Measurements from ENCODE around the gene ZDHHC14.

The ZDHHC14 gene

GRCh38 chr6:157361886-157362285 lies 19.1 kb upstream of the ZDHHC14 start (continued):
- TF ChIP-seq PATZ1 (CRISPR knock-in tag; IDR thresholded peaks at IDR 0.05; ENCODE audit: borderline replicate concordance) (no peak), POU6F1 (CRISPR knock-in tag; IDR thresholded peaks at IDR 0.05; ENCODE audit: borderline replicate concordance, low read depth) (no peak)

GRCh38 chr6:157364705-157365104 lies 16.3 kb upstream of the ZDHHC14 start:
- no peak for TF ChIP-seq ARNTL (CRISPR knock-in tag; IDR thresholded peaks at IDR 0.05; ENCODE audit: borderline replicate concordance, low read depth)
- ATAC-seq, result no peak

GRCh38 chr6:157366648-157367047 lies 14.3 kb upstream of the ZDHHC14 start:
- ATAC-seq, result no peak

GRCh38 chr6:157368359-157369049 lies 12.5 kb upstream of the ZDHHC14 start:
- no peak for ATAC-seq
- no peak for TF ChIP-seq ZNF70 (CRISPR knock-in tag; IDR thresholded peaks at IDR 0.05)
- TF ChIP-seq CSDC2 (CRISPR knock-in tag; IDR thresholded peaks at IDR 0.05), result no peak
- no peak for TF ChIP-seq TCF4 (CRISPR knock-in tag; IDR thresholded peaks at IDR 0.05; ENCODE audit: borderline replicate concordance)
- no peak for TF ChIP-seq ESRRG (CRISPR knock-in tag; IDR thresholded peaks at IDR 0.05)
- no peak for TF ChIP-seq RARB (CRISPR knock-in tag; IDR thresholded peaks at IDR 0.05)
- TF ChIP-seq ISL1 (CRISPR knock-in tag; IDR thresholded peaks at IDR 0.05), result no peak
- TF ChIP-seq ZNF565 (CRISPR knock-in tag; conservative IDR thresholded peaks at IDR 0.05; ENCODE audit: low read depth), result no peak
- TF ChIP-seq CREB5 (CRISPR knock-in tag; IDR thresholded peaks at IDR 0.05; ENCODE audit: low read depth), result no peak
- TF ChIP-seq OSR1 (CRISPR knock-in tag; IDR thresholded peaks at IDR 0.05), result no peak
- TF ChIP-seq GLIS3 (CRISPR knock-in tag; IDR thresholded peaks at IDR 0.05), result no peak
- no peak for TF ChIP-seq PATZ1 (CRISPR knock-in tag; IDR thresholded peaks at IDR 0.05; ENCODE audit: borderline replicate concordance)
- TF ChIP-seq POU6F1 (CRISPR knock-in tag; IDR thresholded peaks at IDR 0.05; ENCODE audit: borderline replicate concordance, low read depth), result no peak
- no peak for TF ChIP-seq CSRNP3 (CRISPR knock-in tag; IDR thresholded peaks at IDR 0.05)
- no peak for TF ChIP-seq ZFP30 (CRISPR knock-in tag; IDR thresholded peaks at IDR 0.05)
- TF ChIP-seq ZFP3 (CRISPR knock-in tag; IDR thresholded peaks at IDR 0.05), result no peak

More at GRCh38 chr6:157366648-157367047, 14.3 kb upstream of the ZDHHC14 start:
- TF ChIP-seq ESRRG (CRISPR knock-in tag; IDR thresholded peaks at IDR 0.05) (no peak), ZFP30 (CRISPR knock-in tag; IDR thresholded peaks at IDR 0.05) (no peak), ISL1 (CRISPR knock-in tag; IDR thresholded peaks at IDR 0.05) (no peak), ZNF8 (CRISPR knock-in tag; IDR thresholded peaks at IDR 0.05) (no peak), BACH2 (CRISPR knock-in tag; IDR thresholded peaks at IDR 0.05; ENCODE audit: borderline replicate concordance) (no peak), ZC3H10 (CRISPR knock-in tag; IDR thresholded peaks at IDR 0.05) (no peak), ARNTL (CRISPR knock-in tag; IDR thresholded peaks at IDR 0.05; ENCODE audit: borderline replicate concordance, low read depth) (no peak), TCF4 (CRISPR knock-in tag; IDR thresholded peaks at IDR 0.05; ENCODE audit: borderline replicate concordance) (no peak), PPARA (CRISPR knock-in tag; IDR thresholded peaks at IDR 0.05; ENCODE audit: borderline replicate concordance) (no peak), RARB (CRISPR knock-in tag; IDR thresholded peaks at IDR 0.05) (no peak), ZNF70 (CRISPR knock-in tag; IDR thresholded peaks at IDR 0.05) (no peak), POU6F1 (CRISPR knock-in tag; IDR thresholded peaks at IDR 0.05; ENCODE audit: borderline replicate concordance, low read depth) (no peak)

Data from SK-N-SH treated with all-trans-retinoic acid at 6 μM for 48 hours (cell line).